Suppressor macrophage treated with lipopolysaccharide for 4 hours (primary cell): Measurements from ENCODE around the gene LATS1.
A peak's percentile ranks its signal among the peaks of the same experiment; 100 is the strongest.
"Not testable (repeated sequence)": the region's sequence is repeated elsewhere in the genome, so short reads cannot be mapped to it uniquely, and the experiment has no call there.

Source experiments
- DNase-seq: peaks from one replicate; pipeline ENCODE4 v3.0.0-alpha.2; 2020

The LATS1 gene

DNA sequence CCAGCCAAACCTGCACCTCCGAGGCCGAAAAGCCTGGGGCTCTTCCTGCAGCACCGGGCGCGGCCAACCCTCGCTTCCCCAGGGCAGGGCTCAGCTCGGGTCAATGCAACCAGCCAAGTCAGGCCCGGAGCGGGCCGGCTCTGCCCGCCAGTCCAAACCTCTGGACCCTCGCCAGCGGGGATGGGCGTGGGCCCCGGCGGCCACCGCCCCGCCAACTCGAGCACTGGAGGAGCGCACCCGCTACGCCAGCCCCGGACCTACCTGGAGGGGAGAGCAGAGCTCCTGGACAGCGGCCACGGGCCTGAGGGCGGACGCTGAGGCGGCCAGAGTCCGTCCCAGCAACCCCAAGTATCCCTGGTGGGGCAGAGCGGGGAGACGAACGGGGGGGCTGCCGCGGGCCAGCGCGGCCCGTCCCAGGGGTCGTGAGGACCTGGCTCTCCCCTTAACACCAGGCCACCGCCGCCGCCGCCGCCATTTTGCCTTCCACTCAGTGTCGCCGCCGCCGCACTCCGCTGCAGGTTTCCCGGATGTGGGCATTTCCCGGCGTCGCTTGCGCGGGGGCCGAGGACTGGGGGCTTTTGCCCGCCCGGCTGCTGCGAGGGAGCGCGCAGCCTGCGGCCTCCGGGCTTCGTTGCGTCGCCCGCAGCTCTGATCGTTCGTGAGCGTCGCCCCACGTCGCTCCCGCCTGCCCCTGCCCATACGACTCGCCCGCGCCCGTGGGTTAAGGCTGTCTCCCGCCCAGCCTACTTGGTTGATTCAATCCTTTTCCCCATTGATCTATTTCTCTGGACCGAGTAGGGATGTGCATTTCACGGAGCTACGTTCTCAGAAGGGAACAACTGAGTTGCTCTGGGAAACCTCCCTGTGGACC lies at the start of gene LATS1:
LATS1 (minus strand) TSS at position 514 of the 871 bp plus-strand sequence. CDS start 15,975 bp downstream, outside the sequence.
- DNase-seq = peak; percentile 91

DNA sequence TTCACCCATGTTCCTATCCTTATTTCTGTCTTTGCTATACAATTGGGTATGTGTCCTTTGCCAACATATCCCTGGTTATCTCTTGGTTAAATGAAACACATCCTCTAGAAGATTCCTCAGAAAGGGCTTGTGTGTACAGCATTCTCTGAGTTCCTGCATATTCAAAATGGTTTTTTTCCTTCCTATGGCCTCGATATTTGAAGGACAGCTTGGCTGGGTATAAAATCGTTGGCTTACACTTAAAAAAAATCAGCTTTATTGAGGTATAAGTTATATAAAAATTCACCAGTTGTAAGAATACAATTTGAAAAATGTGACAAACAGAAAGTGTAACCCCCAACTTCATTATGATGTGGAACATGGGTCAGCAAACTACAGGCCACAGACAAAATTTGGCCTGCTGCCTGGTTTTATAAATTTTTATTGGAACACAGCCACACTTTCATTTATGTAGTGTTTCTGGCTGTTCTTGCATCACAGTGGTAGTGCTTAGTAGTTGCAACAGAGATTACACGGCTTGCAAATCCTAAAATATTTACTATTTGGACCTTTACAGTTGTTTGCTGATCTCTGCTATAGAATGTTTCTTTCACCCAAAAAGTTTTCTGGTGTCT lies 48.4 kb upstream of the LATS1 start:
- DNase-seq = peak; percentile 79

DNA sequence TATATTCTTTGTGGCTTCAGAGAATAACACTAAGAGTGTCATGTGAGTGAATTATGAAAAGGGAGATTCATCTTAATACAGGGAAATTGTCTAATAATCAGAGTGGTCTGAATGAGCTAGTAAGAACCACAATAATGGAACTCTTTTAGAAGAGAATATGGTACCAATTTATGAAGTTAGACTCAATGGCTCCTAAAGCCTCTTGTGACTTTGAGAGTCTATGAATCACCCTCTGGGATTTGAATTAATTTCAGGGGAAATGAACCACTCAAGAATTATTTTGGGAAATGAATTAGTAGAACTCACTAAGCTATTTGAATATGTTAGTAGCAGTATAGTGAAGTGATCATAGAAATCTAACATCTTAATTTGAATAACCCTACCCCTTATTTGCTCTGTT lies 46.0 kb upstream of the LATS1 start:
- DNase-seq = no peak

DNA sequence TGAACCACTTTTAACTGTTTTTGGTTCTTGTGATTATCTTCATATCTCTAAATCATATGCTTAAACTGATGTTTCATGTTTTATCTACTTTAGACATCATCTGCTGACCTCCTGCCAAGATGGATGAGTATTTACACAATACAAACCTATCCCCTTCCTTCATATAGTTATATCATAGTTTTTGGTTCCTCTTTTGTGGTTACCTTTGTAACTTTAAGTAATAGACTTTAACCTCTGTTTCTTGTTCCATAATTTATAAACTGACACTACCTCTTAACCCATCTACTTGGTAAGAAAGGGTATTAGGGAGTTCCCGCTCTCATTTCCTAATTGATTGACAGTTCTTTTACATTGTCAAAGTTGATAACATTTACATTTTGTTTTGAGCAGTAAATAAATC lies 43.5 kb upstream of the LATS1 start:
- peak; percentile 25 for DNase-seq

DNA sequence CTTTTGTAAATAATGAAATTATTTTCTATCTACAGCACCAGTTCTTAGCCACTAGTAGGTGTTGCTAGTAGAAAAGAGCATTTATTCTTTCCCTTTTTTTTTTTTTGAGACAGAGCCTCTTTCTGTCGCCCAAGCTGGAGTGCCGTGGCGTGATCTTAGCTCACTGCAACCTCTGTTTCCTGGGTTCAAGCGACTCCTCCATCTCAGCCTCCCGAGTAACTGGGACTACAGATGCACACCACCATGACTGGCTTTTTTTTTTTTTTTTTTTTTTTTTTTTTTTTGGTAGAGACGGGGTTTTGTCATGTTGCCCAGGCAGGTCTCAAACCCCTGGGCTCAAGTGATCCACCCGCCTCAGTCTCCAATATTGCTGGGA lies 38.3 kb upstream of the LATS1 start:
- DNase-seq = no peak

DNA sequence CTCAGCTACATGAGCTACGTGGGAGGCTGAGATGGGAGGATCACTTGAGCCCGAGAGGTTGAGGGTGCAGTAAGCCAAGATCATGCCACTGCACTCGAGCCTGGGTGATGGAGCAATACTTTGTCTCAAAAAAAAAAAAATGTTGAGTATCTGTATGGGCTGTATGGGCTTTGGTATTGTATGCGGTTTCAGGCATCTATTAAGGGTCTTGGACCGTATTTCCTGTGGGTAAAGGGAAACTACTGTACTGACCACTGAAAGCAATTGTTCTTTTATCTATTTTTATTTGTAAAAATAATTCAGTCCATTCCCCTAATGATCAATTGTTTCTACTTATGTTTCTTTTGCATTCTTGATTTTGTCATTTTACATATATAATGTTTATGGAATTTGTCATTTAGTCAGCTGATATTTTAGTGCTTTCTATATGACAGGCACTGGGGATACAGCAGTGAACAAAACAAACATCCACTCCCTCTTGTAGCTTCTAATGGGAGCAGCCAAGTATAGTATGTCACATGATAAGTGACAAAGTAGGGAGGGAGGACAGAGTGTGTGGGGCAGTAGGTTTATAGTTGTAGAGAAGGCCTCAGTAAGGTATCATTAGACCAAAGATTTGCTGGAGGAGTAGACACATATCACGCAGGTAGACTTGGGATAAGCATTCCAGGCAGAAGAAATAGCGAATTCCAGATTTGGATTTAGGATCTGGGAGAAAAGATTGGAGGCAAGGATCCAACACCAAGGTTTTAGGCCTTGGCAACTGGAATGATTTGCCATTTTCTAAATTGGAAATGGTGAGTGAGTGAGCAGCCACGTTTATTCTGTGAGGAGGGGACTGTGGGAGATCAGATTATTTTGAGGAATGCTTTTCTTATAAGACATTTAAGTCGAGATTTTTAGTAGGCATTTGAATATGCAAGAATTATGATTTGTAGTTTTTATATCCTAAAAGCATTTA lies 37.7 kb upstream of the LATS1 start:
- peak; percentile 32 for DNase-seq

DNA sequence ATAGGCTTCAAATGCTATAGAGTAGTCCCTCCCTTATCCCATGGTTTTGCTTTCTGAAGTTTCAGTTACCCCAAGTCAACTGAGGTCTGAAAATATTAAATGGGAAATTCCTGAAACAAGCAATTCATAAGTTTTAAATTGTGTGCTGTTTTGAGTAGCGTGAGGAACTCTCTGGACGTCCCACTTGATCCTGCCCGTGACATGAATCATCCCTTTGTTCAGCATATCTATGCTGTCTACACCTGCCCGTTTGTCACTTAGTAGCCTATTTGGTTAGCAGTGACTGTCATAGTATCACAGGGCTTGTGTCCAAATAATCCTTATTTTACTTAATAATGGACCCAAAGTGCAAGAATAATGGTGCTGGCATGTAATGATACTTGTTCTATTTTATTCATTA lies 36.6 kb upstream of the LATS1 start:
- peak; percentile 73 for DNase-seq

DNA sequence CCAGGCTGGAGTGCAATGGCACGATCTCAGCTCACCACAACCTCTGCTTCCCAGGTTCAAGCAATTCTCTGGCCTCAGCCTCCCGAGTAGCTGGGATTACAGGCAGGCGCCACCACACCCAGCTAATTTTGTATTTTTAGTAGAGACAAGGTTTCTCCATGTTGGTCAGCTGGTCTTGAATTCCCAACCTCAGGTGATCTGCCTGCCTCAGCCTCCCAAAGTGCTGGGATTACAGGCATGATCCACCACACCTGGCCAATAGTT lies 35.4 kb upstream of the LATS1 start:
- not testable (repeated sequence) for DNase-seq

DNA sequence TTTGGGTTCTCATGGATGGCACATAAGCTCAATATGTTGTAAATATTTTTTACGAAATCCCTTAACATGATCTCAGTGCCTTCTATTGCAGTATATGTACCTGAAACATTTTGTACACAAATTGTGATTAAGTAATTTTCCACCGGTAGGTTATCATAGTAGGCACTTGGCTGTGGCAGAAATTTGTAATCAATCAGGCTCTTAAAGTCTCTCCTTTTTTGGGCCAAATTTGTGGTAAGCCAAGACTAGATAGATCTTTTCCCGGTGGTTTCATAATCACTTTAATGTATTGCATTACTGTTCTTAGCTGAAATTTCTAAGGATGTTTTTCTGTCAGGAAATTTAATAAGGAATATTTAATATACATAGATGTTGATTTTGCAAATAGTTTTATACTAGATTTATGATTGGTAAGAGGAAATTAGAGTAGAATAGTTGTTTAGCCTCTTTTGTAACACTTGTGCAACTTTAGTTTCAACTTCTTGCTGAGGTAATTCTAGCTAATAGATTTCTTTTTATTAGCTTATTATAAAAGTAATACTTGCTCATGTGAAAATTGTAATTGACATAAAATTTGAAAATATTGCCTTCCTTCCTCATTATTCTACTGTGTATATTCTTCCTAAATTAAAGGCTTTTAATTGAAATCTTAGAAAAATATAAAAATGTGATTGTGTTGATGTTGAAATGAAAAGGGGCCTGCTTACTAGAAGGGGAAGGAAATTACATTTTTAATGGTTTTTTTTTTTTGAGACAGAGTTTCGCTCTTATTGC lies 34.9 kb upstream of the LATS1 start:
- DNase-seq = peak; percentile 51

DNA sequence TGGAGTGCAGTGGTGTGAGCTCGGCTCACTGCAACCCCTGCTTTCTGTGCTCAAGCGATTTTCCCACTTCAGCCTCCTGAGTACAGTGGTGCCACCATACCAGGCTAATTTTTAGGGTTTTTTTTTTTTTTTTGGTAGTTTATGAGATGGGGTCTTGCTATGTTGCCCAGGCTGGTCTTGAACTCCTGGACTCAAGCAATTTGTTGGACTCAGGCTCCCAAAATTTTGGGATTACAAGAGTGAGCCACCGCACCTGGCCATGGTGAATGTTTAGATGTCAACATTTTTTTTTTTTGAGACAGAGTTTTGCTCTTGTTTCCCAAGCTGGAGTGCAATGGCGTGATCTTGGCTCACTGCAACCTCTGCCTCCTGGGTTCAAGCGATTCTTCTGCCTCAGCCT lies 34.0 kb upstream of the LATS1 start:
- DNase-seq = not testable (repeated sequence)

DNA sequence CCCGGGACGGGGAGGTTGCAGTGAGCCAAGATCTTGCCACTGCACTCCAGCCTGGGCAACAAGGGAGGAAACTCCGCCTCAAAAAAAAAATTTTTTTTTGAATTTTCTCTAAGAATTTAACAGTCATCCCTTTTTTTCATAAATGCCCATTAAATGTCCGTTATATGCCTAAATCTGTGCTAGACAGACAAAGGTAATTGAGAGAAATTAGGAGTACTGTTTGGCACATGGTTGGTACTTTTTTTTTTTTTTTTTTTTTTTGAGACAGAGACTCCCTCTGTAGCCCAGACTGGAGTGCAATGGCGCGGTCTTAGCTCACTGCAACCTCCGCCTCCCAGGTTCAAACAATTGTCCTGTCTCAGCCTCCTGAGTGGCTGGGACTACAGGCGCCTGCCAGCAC lies 33.3 kb upstream of the LATS1 start:
- DNase-seq = no peak

DNA sequence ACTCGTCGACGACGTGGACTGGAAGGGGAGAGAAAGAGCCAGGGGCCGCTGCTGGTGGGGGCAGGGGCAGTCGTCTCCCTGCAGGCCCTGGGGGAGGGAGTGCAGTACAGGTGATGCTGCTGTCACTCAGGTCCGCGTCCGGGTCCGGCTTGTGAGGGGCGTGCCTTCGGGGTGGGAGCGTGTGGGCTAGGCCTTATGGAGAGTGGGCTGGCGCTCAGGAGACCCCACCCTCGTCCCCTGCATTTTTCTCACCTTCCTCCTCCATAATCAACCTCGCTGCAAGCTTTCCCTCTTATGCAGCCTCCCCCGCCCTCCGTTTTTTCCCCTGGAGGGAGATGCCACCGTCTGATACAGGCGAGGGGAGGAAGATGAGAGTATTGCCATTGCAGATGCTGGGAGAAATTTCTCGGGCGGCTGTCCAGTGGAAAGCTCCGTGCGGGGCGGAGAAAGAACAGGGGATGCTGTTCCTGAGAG lies 32.3 kb upstream of the LATS1 start:
- peak; percentile 41 for DNase-seq

DNA sequence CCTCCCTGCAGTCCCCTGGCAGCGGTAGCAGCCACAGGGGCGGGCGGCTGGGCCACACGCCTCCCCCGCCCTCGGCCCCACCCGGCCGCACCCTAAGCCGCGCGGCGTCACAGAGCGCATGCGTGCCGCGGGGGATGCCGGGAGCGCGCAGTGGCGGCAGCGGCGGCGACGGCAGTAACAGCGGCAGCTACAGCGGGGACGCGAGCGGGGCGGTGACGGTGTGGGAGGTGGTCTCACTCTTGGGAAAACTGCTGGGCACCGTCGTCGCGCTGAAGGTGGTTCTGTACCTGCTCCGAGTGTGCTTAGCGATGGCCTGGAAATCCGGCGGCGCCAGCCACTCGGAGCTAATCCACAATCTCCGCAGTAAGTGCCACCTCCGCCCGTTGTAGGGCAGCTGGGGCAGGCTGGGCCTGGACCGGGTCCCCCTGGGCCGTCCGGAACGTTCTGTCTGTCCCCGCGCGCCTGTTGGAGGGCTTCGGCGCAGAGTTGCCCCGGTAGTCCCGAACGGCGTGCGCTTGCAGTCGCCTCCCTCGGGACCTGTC lies 31.8 kb upstream of the LATS1 start, which contains the start of gene PCMT1:
PCMT1 (plus strand) TSS at position 148 of the 542 bp plus-strand sequence; CDS start at position 309, 161 bp downstream.
- peak; percentile 99 for DNase-seq

DNA sequence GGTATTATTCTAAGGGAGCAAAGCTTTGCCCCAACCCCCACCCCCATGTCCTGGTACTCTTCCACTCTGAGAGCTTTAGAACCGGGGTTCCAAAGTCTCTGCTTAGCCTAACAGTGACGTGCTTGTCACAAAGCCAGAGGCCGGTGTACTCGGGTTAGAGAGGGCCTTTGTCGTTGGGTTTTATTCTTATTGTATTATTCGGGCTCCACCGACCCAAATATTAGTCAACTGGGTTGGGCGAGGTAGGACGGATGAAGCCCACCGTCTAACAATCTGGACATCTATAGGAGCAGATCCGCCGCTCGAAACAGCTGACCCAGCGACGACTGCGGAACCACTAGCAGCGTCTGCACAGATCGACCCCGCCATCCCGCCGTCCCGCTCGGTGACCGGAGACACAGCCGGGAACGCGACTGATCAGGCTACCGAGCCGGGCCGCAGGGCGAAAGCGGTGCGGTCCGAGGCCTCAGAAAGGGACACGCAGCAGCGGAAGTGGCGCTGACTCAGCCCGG lies 31.2 kb upstream of the LATS1 start:
- DNase-seq = not testable (repeated sequence)

DNA sequence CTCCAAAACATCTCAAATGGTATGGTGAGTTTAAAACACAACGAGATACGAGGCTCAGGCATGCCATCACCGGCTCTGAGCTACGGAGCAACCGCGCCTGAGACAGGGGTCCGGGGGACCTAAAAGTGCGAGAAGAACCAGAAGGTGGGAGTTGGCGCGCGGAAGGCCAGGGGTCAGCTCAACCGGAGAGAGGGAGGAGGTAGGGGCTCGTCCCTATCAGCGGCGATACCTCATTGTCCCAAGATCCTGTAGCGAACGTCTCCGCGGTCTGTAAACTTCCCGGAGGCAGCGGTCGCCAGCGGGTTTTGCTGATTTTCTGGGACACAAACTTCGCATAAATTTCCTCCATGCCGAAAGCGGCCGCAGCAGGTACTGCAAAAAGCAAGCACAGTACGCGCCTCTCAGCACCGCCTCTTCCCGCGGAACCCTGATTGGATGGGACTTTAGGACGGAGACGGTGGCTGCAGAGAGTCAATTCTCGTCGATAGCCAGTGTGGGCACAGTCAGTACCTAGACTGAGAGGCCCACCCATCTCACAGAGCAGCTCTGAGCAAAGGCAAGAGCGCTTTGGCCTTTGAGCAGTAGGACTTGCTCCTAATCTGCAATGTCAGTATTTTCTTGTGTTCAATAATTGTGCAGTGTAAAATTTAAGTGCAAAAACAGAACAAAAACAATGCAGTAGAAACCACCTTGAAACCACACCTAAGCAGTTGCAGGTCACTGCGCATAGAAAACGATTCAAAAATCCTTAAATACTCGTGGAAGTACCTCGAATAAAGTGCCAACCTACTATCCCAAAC lies 28.4 kb upstream of the LATS1 start, which contains the start of gene NUP43:
NUP43 (minus strand) TSS at position 383 of the 800 bp plus-strand sequence; CDS start at position 349, 34 bp downstream.
- peak; percentile 95 for DNase-seq

DNA sequence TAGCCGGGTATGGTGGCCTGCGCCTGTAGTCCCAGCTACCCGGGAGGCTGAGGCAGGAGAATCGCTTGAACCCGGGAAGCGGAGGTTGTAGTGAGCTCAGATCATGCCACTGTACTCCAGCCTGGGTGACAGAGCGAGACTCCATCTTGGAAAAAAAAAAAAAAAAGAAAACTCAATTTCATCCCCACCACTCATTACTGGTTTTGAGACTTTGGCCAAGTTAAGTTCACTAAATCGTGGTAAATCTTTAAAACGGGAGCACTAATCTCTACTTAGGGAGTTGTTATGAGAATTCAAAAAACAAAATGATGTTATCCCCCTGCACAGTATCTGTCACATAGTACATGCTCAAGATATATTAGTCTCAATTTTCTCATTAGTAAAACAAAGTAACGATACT lies 27.4 kb upstream of the LATS1 start:
- not testable (repeated sequence) for DNase-seq

DNA sequence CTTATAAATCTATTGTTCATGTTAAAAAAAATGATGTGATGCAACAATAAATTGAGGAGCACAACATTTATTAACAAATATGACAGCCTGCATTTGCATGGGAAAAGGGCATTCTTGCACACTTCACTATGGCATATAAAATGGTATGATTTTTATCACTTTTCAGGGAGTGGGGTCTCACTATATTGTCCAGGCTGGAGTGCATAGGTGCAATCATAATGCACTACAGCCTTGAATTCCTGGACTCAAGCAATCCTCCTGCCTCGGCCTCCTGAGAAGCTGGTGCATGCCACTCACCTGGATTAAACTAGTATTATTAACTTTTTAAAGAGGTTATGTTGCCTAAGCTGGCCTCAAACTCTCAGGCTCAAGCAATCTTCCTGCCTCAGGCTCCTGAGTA lies 17.0 kb upstream of the LATS1 start:
- DNase-seq = no peak

DNA sequence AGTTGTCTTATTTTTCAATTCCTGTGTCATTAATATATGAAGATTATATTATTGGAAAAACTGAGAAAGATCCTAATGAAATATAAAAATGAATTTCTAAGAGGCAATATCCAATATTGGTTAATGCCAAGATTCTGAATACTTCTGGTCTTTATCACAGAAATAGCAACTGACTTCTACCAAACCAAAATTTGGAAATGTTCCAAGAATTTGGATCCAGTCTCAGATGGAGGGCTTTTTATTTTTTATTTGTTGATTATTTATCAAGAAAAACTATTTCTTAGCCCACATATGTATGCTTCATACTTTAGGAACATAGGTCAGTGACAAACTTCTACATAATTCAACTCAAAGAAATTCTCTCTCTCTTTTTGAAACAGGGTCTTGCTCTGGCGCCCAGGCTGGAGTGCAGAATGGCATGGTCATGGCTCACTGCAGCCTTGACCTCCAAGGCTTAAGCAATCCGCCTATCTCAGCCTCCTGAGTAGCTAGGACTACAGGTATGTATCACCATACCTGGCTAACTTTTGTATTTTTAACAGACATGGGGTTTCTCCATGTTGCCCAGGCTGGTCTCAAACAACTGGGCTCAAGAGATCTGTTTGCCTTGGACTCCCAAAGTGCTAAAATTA lies 15.3 kb upstream of the LATS1 start:
- no peak for DNase-seq

DNA sequence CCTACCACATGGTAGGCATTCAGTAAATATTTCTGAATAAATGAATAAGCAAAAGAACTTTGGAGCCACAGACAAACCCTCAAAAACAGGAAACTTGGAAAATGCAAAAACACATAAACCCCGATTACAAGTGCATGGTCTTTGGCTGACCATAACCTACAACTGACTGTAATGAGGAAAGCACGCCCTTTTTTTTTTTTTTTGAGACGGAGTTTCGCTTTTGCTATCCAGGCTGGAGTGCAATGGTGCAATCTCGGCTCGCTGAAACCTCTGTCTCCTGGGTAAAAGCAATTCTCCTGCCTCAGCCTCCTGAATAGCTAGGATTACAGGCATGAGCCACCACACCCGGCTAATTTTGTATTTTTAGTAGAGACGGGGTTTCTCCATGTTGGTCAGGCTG lies 11.9 kb upstream of the LATS1 start:
- DNase-seq = peak; percentile 72

DNA sequence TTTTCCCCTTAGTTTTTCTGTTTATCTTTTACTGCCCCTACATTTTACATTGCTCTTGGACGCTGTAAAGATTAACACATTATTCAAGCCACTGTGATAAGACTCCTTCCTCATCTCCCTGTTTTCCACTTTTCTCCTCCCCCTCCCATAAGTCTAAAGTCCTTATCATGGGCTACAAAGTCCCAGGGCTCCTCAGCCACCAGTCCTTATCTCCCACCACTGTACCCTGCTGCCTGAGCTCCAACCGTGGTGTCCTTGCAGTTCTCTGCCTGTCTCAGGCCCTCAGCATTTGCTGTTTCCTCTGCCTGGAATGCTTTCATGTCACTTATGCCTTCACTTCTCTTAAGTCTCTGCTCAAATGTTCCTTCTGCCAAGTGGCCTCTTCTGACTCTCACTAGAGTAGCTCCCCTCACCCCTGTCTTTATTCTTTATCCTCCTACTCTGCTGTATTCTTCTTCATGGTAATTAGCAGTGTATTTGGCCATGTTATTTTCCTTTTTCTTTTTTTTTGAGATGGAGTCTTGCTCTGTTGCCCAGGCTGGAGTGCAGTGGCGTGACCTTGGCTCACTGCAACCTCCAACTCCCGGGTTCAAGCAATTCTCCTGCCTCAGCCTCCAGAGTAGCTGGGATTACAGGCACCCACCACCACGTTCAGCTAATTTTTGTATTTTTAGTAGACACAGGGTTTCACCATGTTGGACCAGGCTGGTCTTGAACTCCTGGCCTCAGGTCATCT lies 10.8 kb upstream of the LATS1 start:
- DNase-seq = no peak
